Fibroblast of lung (primary cell): Measurements from ENCODE around the gene GALNT18. TPM values are rescaled to one million over a fixed set of nuclear protein-coding genes. Genes with fewer than 3 reads are reported as not detected.

Source experiments
- DNase-seq, 2 donors: peaks; one replicate each; pipeline versions ENCODE4 v3.0.0 to v3.0.0-alpha.2; 2010; ENCODE audit warnings: low read depth in 2 of 2
- H2AFZ ChIP-seq: 2 replicates; pipeline ENCODE4 v1.5.1; 2012; ENCODE audit warnings: low read length, control low read depth, inconsistent platforms
- H3K27ac ChIP-seq: 2 replicates; pipeline ENCODE4 v1.5.1; 2011; ENCODE audit warnings: low read length, control low read depth; ENCODE audit not compliant: insufficient read depth
- H3K27me3 ChIP-seq: 2 replicates; pipeline ENCODE4 v1.5.1; 2011; ENCODE audit warnings: mild to moderate bottlenecking, low read length; ENCODE audit not compliant: control insufficient read depth, insufficient read depth
- H3K36me3 ChIP-seq: 2 replicates; pipeline ENCODE4 v1.5.1; 2011; ENCODE audit warnings: low read length; ENCODE audit not compliant: control insufficient read depth, insufficient read depth
- H3K4me1 ChIP-seq: 2 replicates; pipeline ENCODE4 v1.5.1; 2011; ENCODE audit warnings: low read length; ENCODE audit not compliant: control insufficient read depth, insufficient read depth; ENCODE audit errors: extremely low read depth
- H3K4me2 ChIP-seq: 2 replicates; pipeline ENCODE4 v1.5.1; 2011; ENCODE audit warnings: low read length, control low read depth; ENCODE audit not compliant: insufficient read depth; ENCODE audit errors: extremely low read depth
- H3K4me3 ChIP-seq, 4 experiments: fragments of 200-600 bp in 1 of 4; sonication (generic) in 1 of 4; replicated peaks in 1 of 4; 2 replicates each; pipeline ENCODE4 v1.5.1; 2011 to 2016; ENCODE audit warnings: low read length in 4 of 4, low read depth in 3 of 4, mild to moderate bottlenecking in 3 of 4, control low read depth in 2 of 4, inconsistent platforms in 1 of 4, mixed read lengths in 1 of 4; ENCODE audit not compliant: insufficient read depth in 1 of 4; ENCODE audit errors: control extremely low read depth in 1 of 4
- H3K79me2 ChIP-seq: 2 replicates; pipeline ENCODE4 v1.5.1; 2012; ENCODE audit warnings: mild to moderate bottlenecking, low read length, inconsistent platforms; ENCODE audit not compliant: control insufficient read depth, insufficient read depth
- H3K9ac ChIP-seq: 2 replicates; pipeline ENCODE4 v1.5.1; 2011; ENCODE audit warnings: mild to moderate bottlenecking, low read length, control low read depth; ENCODE audit not compliant: insufficient read depth
- H3K9me3 ChIP-seq: 2 replicates; pipeline ENCODE4 v1.5.1; 2012; ENCODE audit warnings: low read depth, low read length; ENCODE audit not compliant: control insufficient read depth, insufficient read depth
- H4K20me1 ChIP-seq: 2 replicates; pipeline ENCODE4 v1.5.1; 2011; ENCODE audit warnings: low read length; ENCODE audit not compliant: control insufficient read depth, insufficient read depth; ENCODE audit errors: extremely low read depth
- CTCF ChIP-seq, 2 donors: IDR thresholded peaks in 1 of 2; conservative IDR thresholded peaks in 1 of 2; 1 replicate in 1 of 2; 2 replicates in 1 of 2; pipeline ENCODE4 v1.5.1; 2011 to 2012; ENCODE audit warnings: low read length in 2 of 2, control low read depth in 1 of 2, inconsistent platforms in 1 of 2, low read depth in 1 of 2, mild to moderate bottlenecking in 1 of 2
- EZH2 ChIP-seq: IDR thresholded peaks from 2 replicates; pipeline ENCODE4 v1.5.1; 2012; ENCODE audit warnings: low read length, control low read depth, mild to moderate bottlenecking; ENCODE audit errors: missing control alignments
- polyA plus RNA-seq, 2 donors: library from polyadenylated mRNA; depleted of rRNA in 1 of 2; stranded (reverse) in 1 of 2; unstranded in 1 of 2; fragments of >200 nt; gene quantifications; 2 replicates each; pipeline ENCODE4 v1.2.1, GENCODE V29; 2011 to 2012; ENCODE audit warnings: missing spikeins in 1 of 2
- total RNA-seq: library from RNA; depleted of rRNA; stranded (reverse); fragments of >200 nt; gene quantifications from 2 replicates; pipeline ENCODE4 v1.2.1, GENCODE V29; 2014

GALNT18 gene
- total and polyA plus RNA-seq, 2 donors (not counting 1 experiment from before 2014, with no cell fraction given) = 0.50 to 19.3 TPM

- Histone ChIP-seq H3K27me3 (no peaks in the 10 kb centered on the region), H3K4me3 (no peak overlapping the region), H2AFZ (no peak overlapping the region), H3K36me3 (no peaks in the 10 kb centered on the region), H3K27ac (no peak overlapping the region), H4K20me1 (no peaks in the 10 kb centered on the region), H3K9me3 (no peaks in the 10 kb centered on the region), H3K4me2 (peak overlapping the region; percentile 3), H3K9ac (no peak overlapping the region), H3K4me1 (no peaks in the 10 kb centered on the region), H3K79me2 (no peaks in the 10 kb centered on the region)
- DNase-seq = peak; percentile 58 to 66
- TF ChIP-seq CTCF (conservative IDR thresholded peaks at IDR 0.05 in 1 of 2, IDR thresholded peaks at IDR 0.05 in 1 of 2; ENCODE audit: low read depth in 1 of 2, low read length in 2 of 2) (no peak), EZH2 (no peak)
Measured at GRCh38 chr11:11444027-11444803, 177.6 kb downstream of the GALNT18 start.

DNA sequence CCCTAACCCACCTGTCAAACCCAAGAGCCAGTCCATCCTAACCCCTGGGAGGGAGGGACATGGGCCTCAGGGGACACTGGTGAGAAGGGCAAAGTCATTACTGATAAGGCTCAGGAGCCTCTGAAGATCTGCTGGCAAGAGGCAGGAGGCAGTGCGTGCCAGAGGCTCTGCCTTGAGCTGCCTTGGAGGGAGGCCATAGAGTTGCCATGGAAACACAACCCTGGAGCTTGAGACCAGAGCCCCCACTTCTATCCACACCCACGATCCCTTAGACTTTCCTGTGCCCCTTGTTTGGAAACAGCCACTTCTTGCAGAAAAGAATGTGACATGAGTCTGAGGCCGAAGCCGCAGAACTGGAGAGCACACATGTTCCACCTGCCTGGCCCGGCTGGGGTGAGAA is 179.0 kb downstream of the GALNT18 start:
- H3K27me3 ChIP-seq = no peaks in the 10 kb centered on the region
- DNase-seq = no peak
- no peaks in the 10 kb centered on the region for H4K20me1 ChIP-seq
- no peak overlapping the region for H3K4me3 ChIP-seq
- no peak overlapping the region for H3K9ac ChIP-seq
- no peaks in the 10 kb centered on the region for H3K9me3 ChIP-seq
- H3K79me2 ChIP-seq = no peaks in the 10 kb centered on the region
- H3K4me2 ChIP-seq = no peak overlapping the region
- no peak overlapping the region for H2AFZ ChIP-seq
- no peak overlapping the region for H3K27ac ChIP-seq
- TF ChIP-seq EZH2 (no peak), CTCF (conservative IDR thresholded peaks at IDR 0.05 in 1 of 2, IDR thresholded peaks at IDR 0.05 in 1 of 2; ENCODE audit: low read depth in 1 of 2, low read length in 2 of 2) (no peak)
- H3K36me3 ChIP-seq = no peaks in the 10 kb centered on the region
- H3K4me1 ChIP-seq = no peaks in the 10 kb centered on the region

DNA sequence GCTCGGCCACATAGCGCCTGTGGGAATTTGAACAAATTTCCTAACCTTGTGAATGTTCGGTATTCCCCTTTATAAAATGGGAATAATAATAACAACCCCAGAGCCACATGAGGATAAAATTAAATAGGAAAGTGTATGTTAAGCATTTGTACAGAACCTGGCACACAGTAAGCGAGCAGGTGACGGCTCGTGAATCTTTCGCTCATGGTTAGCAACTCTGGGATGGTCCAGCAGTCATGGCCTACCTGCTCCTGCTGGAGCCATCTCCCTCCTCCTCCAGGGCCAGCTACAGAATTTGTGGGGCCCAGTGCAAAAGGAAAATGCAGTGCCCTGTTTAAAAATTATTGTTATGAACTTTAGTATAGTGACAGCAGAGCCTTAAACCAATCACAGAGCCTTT is 180.3 kb downstream of the GALNT18 start:
- no peak overlapping the region for H3K4me3 ChIP-seq
- no peaks in the 10 kb centered on the region for H3K4me1 ChIP-seq
- H3K27me3 ChIP-seq = no peaks in the 10 kb centered on the region
- H4K20me1 ChIP-seq = no peaks in the 10 kb centered on the region
- no peak overlapping the region for H2AFZ ChIP-seq
- no peak for TF ChIP-seq EZH2
- no peak for TF ChIP-seq CTCF (conservative IDR thresholded peaks at IDR 0.05 in 1 of 2, IDR thresholded peaks at IDR 0.05 in 1 of 2; ENCODE audit: low read depth in 1 of 2, low read length in 2 of 2)
- H3K27ac ChIP-seq = no peak overlapping the region
- no peak for DNase-seq
- no peak overlapping the region for H3K4me2 ChIP-seq
- H3K9me3 ChIP-seq = no peaks in the 10 kb centered on the region
- no peaks in the 10 kb centered on the region for H3K36me3 ChIP-seq
- no peaks in the 10 kb centered on the region for H3K79me2 ChIP-seq
- no peak overlapping the region for H3K9ac ChIP-seq
